HL-60 (cell line): ENCODE data around the gene NMT1.

ENCODE experiments used
- DNase-seq, 2 experiments: peaks; one replicate each; pipeline ENCODE4 v3.0.0-alpha.2; 2010 to 2020; ENCODE audit warnings: low read depth in 1 of 2, low spot score in 1 of 2
- H3K27ac ChIP-seq: fragments of 250-450 bp; sonication (Bioruptor Pico); replicated peaks from 2 replicates; pipeline ENCODE4 v1.5.1; 2020; ENCODE audit warnings: mild to moderate bottlenecking, moderate library complexity
- H3K27me3 ChIP-seq: fragments of 250-450 bp; sonication (Bioruptor Pico); 2 replicates; pipeline ENCODE4 v1.5.1; 2021; ENCODE audit warnings: mild to moderate bottlenecking, moderate library complexity; ENCODE audit not compliant: insufficient read depth, poor library complexity, severe bottlenecking
- H3K4me3 ChIP-seq: replicated peaks from 2 replicates; pipeline ENCODE4 v1.5.1; 2011; ENCODE audit warnings: mild to moderate bottlenecking, control low read depth, low read length; ENCODE audit not compliant: insufficient read depth
- GABPA ChIP-seq: IDR thresholded peaks from 2 replicates; pipeline ENCODE4 v1.6.1; 2012; ENCODE audit warnings: low read depth
- POLR2AphosphoS5 ChIP-seq: IDR thresholded peaks from 2 replicates; pipeline ENCODE4 v1.6.1; 2012; ENCODE audit warnings: low read depth
- SPI1 ChIP-seq: IDR thresholded peaks from 2 replicates; pipeline ENCODE4 v1.6.1; 2012; ENCODE audit warnings: low read depth, mild to moderate bottlenecking, borderline replicate concordance
- TF ChIP-seq, protein P1 (sequence below): IDR thresholded peaks from one replicate; pipeline ENCODE4 v1.5.1; 2011; ENCODE audit warnings: low read length, control low read depth, inconsistent platforms; ENCODE audit not compliant: insufficient read depth
- TF ChIP-seq, protein P2 (sequence below): IDR thresholded peaks from 2 replicates; pipeline ENCODE4 v1.6.1; 2012; ENCODE audit warnings: low read depth; ENCODE audit not compliant: insufficient replicate concordance

Gene NMT1

DNA sequence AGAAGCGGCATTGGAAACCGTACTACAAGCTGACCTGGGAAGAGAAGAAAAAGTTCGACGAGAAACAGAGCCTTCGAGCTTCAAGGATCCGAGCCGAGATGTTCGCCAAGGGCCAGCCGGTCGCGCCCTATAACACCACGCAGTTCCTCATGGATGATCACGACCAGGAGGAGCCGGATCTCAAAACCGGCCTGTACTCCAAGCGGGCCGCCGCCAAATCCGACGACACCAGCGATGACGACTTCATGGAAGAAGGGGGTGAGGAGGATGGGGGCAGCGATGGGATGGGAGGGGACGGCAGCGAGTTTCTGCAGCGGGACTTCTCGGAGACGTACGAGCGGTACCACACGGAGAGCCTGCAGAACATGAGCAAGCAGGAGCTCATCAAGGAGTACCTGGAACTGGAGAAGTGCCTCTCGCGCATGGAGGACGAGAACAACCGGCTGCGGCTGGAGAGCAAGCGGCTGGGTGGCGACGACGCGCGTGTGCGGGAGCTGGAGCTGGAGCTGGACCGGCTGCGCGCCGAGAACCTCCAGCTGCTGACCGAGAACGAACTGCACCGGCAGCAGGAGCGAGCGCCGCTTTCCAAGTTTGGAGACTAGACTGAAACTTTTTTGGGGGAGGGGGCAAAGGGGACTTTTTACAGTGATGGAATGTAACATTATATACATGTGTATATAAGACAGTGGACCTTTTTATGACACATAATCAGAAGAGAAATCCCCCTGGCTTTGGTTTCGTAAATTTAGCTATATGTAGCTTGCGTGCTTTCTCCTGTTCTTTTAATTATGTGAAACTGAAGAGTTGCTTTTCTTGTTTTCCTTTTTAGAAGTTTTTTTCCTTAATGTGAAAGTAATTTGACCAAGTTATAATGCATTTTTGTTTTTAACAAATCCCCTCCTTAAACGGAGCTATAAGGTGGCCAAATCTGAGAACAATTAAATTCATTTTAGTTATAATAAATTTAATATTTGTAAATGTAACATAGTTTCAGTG lies 88.8 kb downstream of the NMT1 start:
- Histone ChIP-seq H3K27ac (peak overlapping the region; percentile 69), H3K4me3 (peak overlapping the region; percentile 71), H3K27me3 (no peaks in the 10 kb centered on the region)
- TF ChIP-seq, protein P1, sequence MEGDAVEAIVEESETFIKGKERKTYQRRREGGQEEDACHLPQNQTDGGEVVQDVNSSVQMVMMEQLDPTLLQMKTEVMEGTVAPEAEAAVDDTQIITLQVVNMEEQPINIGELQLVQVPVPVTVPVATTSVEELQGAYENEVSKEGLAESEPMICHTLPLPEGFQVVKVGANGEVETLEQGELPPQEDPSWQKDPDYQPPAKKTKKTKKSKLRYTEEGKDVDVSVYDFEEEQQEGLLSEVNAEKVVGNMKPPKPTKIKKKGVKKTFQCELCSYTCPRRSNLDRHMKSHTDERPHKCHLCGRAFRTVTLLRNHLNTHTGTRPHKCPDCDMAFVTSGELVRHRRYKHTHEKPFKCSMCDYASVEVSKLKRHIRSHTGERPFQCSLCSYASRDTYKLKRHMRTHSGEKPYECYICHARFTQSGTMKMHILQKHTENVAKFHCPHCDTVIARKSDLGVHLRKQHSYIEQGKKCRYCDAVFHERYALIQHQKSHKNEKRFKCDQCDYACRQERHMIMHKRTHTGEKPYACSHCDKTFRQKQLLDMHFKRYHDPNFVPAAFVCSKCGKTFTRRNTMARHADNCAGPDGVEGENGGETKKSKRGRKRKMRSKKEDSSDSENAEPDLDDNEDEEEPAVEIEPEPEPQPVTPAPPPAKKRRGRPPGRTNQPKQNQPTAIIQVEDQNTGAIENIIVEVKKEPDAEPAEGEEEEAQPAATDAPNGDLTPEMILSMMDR = no peak
- TF ChIP-seq, protein P2, sequence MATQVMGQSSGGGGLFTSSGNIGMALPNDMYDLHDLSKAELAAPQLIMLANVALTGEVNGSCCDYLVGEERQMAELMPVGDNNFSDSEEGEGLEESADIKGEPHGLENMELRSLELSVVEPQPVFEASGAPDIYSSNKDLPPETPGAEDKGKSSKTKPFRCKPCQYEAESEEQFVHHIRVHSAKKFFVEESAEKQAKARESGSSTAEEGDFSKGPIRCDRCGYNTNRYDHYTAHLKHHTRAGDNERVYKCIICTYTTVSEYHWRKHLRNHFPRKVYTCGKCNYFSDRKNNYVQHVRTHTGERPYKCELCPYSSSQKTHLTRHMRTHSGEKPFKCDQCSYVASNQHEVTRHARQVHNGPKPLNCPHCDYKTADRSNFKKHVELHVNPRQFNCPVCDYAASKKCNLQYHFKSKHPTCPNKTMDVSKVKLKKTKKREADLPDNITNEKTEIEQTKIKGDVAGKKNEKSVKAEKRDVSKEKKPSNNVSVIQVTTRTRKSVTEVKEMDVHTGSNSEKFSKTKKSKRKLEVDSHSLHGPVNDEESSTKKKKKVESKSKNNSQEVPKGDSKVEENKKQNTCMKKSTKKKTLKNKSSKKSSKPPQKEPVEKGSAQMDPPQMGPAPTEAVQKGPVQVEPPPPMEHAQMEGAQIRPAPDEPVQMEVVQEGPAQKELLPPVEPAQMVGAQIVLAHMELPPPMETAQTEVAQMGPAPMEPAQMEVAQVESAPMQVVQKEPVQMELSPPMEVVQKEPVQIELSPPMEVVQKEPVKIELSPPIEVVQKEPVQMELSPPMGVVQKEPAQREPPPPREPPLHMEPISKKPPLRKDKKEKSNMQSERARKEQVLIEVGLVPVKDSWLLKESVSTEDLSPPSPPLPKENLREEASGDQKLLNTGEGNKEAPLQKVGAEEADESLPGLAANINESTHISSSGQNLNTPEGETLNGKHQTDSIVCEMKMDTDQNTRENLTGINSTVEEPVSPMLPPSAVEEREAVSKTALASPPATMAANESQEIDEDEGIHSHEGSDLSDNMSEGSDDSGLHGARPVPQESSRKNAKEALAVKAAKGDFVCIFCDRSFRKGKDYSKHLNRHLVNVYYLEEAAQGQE = no peak
- TF ChIP-seq GABPA (no peak), POLR2AphosphoS5 (peak; percentile 62), SPI1 (peak; percentile 61; the same call in 1 of the 2 replicates)
- peak in 1 of 2 experiments; percentile 64 for DNase-seq

DNA sequence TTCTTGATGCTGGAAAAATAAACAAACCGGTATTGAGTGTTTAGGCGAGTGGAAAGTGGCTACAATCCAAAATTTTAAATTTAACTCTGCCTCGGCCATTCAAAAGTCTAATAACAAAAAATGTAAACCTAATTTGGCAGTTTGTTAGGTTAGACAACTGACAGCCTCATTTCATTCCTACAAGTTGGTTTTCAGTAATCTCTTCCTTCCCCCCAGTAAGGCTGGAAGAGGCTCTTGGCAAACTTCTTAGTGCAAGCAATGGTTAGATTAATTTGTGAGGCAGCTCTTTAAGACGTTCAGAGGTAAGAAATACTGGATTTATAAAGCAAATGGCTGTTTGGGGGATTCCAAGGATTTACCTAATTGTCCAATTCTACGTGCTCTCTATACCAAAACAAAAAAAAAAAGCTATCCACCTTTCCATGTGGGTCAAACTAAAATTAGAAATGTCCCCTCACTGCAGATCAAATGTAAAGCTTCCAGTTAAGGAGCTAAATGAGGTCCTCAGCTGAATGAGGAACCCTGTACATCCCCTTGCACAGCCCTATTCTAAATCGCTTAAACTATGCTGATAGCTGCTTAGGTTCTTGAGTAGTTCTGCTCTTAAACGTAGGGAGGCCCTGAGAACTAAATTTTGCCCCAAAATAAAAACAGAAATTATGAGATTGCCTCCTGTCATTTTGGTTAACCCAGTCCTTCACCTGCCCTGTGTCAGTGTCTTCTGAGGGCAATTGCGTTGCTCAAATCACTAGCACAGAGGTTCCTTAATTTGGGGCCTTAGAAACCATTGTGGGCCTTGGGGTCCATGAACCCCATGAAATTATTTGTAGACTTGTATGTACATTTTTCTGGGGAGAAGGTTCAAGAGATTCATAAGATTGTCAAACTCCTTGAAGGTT lies 90.0 kb downstream of the NMT1 start:
- H3K4me3 ChIP-seq = peak overlapping the region; percentile 71
- TF ChIP-seq, protein P2 = no peak
- peak; percentile 54; the same call in 1 of the 2 replicates for TF ChIP-seq SPI1
- TF ChIP-seq GABPA = no peak
- peak in 1 of 2 experiments; percentile 30 for DNase-seq
- H3K27ac ChIP-seq = peak overlapping the region; percentile 69; the same call in 1 of the 2 replicates
- H3K27me3 ChIP-seq = no peaks in the 10 kb centered on the region

DNA sequence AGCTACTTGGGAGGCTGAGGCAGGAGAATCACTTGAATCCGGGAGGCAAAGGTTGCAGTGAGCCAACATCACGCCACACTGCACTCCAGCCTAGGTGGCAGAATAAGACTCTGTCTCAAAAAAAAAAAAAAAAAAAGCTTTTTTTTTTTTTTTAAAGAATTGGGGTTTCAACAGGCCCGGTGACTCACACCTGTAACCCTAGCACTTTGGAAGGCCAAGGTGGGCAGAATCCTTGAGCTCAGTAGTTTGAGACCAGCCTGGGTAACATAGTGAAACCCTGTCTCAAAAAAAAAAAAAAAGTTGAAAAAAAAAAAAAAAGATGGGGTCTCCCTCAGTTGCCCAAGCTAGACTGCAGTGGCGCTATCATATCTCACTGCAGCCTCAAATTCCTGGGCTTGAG lies 93.9 kb downstream of the NMT1 start:
- no peak overlapping the region for H3K4me3 ChIP-seq
- no peak for DNase-seq
- no peaks in the 10 kb centered on the region for H3K27me3 ChIP-seq
- no peak overlapping the region for H3K27ac ChIP-seq
- TF ChIP-seq, protein P2 = no peak
- no peak for TF ChIP-seq SPI1
- TF ChIP-seq GABPA = no peak
- TF ChIP-seq POLR2AphosphoS5 = no peak
- TF ChIP-seq, protein P1 = no peak
